GF-D8 (cell line): Measurements from ENCODE around the gene USP47.
A peak's percentile ranks its signal among the peaks of the same experiment; 100 is the strongest.
"Not testable (repeated sequence)": the region's sequence is repeated elsewhere in the genome, so short reads cannot be mapped to it uniquely, and the experiment has no call there.

Source experiments
- DNase-seq: peaks from one replicate; lab custom pipeline; 2025; lab: John Stamatoyannopoulos, UW

The USP47 gene

DNA sequence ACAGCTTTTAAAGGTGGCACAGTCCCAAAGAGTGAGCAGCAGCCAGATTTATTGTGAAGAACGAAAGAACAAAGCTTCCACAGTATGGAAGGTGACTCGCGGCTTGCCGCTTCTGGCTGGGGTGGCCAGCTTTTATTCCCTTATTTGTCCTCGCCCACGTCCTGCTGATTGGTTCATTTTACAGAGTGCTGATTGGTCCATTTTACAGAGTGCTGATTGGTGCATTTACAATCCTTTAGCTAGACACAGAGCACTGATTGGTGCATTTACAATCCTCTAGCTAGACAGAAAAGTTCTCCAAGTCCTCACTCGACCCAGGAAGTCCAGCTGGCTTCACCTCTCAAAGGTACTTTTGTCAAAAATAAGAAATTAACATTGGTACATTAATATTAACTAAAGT lies 10.4 kb upstream of the USP47 start:
- not testable (repeated sequence) for DNase-seq

DNA sequence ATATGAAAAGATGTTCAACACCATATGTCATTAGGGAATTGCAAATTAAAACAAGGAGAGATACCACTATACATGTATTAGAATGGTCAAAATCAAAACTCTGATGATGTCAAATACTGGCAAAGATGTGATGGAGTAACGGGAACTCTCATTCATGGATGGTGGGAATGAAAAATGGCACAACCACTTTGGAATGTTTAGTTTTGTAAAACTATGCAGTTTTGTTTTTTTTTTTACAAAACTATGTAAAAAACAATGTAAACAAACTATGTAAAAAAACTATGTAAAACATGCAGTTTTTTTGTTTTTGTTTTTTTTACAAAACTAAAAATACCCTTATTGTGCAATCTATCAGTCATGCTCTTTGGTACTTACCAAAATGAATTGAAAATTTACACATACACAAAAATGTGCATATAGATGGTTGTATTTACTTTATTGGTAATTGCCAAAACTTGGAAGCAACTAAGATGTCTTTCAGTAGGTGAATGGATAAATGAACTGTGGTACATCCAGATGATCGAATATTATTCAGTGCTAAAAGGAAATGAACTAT lies 5.0 kb upstream of the USP47 start:
- no peak for DNase-seq

DNA sequence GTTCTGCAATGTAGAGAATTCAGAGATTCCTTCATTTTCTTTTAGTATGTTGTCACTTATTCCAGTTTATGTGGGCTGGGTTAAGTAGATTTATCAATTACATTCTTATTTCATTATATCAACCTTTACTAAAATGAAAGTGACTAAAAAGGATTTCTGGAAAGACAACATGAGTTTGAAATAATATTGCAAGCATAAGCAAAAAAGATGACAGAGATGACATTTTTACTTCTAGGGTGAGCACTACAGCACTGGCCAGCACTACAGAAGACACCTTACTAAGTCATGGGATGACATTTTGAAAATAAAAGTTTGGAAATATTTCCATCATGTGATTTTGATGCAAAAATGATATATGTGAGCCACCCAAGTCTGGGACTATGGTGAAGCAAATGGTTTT lies 2.1 kb upstream of the USP47 start:
- no peak for DNase-seq

DNA sequence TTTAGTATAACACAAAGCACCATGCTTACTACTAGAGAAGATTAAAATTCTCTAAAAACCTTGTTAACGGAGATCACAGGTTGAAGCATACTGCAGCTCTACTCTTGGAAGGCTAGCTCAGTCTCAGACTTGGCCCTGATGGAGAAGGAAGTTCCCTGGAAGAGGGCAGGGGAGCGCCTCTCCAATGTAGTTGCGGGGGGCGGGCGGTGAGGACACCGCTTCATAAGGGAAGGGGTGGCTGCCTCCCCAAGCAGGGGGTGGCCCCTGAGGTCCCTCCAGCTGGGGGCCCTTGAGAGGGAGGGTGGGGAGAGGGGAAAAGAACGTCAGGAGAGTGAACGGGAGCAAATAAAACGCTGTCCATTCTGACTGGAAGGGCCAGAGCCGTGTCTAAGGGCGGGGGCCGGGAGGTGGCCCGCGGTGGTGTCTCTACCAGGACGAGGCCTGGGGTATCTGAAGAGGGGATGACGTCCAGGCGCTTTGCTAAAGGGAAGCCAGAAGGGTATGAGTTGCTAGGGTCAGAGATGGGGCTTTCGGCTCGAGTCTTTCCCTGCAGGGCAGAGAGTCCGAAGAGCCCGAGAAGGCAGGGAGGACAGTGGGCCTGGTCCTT lies 553 bp upstream of the USP47 start:
- DNase-seq, result no peak

DNA sequence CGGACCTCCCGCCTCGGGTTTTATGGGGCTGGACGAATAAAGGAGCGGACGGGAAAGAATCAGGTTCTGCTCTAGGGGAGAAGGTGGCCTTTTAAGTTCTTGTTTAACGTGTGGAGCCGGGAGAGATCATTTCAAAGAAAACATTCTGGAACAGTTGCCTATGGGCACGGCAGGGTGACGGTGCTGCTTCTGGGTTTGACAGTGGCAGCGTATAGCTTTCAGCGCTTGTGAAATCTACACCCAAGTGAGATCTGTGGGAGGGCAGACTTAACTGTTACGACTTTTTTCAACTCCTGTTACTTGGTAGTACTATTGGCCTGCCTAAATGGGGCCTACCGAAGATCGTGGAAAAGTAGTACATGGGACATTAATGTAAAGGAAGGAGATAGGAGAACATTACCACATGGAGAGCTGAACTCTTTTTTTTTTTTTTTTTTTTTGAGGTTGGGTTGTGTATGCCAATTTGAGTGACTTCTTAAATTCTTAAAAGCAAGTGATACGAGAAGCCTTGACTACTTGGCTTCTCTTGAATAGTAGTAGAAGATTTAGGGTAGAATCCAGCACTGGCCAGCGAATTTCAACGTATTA lies 743 bp downstream of the USP47 start:
- DNase-seq, result peak; percentile 63

DNA sequence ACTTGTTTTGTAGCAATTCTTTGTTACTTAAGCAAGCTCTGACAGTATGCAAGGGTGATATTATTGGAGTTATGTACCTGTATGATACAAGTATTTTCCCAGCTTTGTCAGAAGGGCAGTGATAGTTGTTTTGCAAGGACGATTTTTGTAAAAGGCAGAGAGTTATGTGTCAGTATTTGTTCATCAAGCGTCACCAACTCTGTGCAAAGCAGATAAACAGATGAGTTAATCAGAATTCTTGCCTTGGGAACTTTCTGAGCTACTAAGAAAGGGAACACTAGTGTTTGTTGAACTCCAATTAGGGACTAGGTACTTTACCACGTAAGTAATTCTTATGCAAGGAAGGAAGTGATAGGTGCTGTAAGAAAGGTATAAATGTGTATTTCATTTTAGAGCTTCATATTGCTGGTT lies 1.4 kb downstream of the USP47 start:
- no peak for DNase-seq

DNA sequence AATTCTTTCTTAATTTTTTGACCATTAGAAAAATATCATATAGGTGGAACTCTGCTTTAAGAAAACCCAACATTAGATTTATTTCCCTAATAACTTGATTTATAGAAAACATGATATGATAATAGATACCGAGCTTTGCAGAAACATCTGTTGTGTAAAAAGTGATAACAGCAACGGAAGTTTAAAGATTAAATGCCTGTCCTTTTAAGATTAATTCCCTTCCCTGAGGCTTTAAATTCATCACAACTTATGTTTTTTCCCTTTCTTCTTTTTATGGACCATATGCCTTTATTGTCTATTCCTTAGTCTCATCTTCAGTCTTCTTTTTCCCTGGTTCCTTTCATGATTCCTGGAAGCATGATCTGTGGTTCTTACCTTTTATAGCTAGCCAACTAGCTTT lies 1.9 kb downstream of the USP47 start:
- no peak for DNase-seq

DNA sequence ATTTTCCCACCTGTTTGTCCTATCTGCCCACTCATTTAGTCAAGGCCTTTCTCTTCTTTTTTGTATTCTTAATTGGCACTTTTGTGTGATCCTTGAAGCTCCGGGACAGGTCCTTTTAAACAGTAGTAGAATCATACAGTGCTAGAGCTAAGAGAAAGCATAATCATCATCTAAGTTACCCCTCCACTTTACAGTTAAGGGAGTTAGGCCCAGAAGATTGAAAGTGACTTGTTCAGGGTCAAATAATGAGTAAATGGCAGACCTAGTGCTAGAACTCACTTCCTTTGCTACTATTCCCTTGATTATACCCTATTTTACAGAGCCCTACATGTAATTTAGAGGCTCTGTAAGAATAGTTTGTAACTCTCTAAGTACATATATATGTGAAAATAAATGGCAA lies 2.5 kb downstream of the USP47 start:
- DNase-seq, result no peak

DNA sequence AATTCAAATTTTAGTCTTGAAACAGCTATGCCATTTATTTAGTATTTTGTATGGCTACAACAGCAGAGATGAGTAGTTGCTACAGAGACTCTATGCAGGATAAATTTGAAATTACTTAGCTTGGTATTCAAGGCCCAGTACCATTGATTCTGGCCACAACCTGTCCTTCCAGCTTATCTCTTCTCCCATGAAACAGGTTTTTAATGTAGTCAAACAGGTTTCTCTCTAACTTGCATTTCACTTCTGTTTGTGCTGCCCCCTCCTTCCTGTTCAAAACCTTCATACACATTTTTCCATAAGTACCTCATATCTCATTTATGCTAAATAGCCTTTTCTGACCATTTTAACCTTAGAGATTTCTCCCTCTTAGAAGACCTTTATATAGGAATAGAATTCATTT lies 3.3 kb downstream of the USP47 start:
- DNase-seq, result no peak

DNA sequence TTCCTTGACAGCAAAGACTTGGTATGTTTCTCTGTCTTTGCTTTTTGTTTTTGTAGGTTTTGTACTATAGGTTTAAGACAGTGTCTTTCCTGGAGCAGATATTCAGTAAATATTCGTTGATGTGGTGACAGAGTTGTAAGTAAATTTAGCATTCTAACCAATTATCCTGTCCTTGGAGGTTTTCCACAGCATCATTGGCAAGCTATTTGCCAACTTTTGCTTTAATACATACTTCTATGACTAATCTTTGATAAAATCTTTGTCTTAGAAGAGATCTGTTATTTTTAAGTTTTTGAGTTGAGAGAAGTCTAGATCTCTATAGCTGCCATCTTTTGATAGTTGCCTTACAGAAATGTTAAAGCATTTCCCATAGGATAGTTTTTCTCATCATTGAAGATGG lies 3.8 kb downstream of the USP47 start:
- DNase-seq, result no peak

DNA sequence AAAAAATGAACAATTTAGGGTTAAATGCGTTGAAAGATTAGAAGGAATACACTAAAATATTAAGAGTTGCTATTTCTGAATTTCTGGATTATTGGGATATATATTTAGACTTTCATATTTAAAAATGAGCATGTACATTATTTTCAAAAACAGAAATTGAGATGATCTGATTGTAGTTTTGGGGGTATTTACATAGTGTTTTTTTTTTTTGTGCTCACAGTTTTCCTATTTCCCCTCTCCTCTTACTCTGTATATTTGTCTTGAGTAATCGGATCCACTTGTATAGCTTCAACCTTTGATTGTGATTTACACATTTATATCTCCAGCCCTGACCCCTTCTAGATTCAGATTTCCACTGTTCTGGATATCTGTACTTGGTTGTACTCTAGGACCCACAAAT lies 5.3 kb downstream of the USP47 start:
- DNase-seq, result no peak

DNA sequence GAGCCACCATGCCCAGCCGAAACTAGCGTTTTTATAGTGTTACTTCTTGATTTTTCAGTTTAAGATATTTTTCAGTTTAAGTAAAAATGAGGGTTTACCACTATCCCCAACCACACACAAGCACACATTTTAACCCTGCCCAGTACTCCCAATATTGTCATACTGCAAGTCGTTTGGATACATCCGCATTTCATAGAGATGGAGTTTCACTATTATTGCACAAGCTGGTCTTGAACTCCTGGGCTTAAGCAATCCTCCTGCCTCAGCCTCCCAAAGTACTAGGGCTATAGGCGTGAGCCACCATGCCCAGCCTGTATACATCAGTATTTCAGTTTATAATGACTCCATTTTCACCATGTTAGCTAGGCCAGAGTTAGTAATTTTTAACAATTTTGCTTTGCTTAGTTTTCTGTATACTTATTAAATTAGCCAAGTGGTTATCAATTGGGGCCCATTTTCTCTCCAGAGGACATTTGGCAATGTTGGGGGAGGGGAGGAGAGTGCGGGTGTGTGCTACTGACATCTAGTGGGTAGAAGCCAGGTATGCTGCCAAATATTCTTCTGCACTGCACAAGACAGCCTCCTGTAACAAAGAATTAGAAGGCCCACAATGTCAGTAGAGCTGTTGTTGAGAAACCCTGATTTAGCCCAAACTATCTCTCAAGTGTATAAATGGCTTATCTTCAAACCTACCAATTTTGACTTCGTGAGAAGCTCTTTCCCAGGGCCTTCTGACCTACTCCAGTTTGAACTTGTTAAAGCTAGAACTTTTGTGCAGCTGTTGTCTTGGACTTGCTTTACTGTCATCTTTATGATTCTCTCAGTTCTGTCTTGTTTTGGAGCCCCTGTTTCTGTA lies 7.3 kb downstream of the USP47 start:
- no peak for DNase-seq

DNA sequence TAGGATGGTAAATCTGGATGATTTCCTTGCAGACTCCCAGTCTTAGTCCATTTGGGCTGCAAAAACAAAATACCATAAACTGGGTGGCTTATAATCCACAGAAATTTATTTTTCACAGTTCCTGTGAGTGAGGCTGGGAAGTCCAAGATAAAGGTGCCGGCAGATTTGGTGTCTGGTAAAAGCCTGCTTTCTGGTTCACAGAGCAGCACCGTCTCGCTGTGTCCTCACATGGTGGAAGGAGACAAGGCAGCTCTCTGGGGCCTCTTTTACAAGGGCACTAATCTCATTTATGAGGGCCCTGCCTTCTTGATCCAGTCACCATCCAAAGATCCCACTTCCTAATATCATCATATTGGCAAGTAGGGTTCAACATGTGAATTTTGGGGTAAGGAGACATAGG lies 8.9 kb downstream of the USP47 start:
- DNase-seq, result no peak

DNA sequence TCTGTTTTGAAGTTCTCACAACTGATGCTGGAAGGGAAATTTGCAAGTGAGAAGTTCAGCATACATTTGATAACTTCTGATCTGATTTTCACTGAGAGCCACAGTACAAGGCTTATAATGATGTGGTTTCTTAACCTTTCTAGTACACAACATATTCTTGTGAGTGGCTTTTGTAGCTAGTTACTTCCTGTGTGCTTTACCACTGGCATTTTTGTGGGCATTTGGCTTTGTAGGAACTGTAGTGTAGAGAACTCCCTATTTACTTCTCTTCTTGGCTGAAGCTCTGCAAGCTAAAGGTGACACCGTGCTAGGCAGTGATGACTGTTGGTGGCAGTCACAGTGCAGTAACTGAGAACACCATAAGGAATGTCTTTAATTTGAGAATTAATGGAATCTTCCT lies 14.9 kb downstream of the USP47 start:
- peak; percentile 15 for DNase-seq

DNA sequence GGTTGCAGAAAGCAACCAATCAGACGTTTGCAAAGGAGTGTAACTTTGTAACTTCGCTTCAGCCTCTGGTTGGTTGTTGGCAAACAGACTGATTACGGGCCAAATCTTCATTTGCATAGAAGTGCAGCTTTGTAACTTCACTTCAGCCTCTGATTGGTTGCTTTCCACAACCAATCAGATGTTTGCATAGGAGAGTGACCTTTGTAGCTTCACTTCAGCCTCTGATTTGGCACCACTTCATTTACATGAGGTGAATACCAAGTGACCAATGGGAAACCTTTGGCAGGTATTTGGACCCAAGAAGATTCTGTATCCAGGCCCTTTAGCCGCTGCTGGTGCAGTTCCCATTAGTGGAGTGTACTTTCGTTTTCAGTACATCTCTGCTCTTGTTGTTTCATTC lies 16.0 kb downstream of the USP47 start:
- DNase-seq, result no peak

DNA sequence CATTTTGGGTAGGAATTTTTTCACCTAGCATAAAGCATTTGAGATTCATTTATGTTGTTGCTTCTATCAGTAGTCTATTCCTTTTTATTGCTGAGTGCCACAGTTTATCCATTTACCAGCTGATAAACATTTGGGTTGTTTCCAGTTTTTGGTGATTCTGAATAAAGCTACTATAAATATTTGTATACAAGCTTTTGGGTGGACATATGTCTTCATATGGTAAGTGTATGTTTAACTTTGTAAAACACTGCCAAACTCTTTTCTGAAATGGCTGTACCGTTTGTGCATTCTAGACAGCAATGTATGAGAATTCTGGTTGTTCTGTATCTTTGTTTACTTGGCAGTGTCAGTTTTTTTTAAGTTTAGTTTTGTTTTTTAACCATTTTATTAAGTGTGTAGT lies 16.9 kb downstream of the USP47 start:
- no peak for DNase-seq

DNA sequence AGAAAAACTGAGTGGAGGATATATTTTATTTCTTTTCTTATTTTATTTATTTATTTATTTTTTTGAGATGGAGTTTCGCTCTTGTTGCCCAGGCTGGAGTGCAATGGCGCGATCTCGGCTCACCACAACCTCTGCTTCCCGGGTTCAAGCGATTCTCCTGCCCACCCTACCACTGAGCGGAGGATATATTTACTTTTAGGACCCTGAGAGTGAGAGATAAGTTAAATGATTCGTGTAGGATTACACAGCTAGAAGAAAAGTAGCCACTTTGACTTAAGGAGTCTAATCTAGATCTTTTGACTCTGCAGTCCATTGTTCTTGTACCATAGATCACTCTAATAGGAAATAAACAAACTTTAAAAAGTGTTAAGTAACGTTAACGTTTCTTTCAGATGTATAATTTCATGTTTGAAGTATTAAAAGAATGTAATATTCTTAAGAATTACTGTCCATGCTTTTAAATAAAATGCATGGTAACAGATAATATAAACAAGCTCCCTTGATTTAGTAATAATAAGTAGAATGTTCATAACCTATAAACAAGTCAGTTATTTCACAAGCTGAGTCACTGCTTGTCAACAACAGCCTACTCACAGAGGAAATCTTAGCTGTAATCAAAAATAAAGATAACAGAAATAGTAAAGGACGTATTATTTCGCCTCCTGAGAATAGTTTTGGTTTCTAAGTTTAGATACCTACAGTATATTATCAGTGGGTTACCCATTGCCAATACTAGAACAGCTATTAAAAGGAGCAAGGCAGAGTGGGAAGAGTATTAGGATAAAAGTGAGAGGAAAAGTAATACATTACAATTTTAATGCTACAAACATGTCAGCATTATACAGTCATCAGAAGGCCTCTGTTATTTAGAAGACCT lies 18.6 kb downstream of the USP47 start:
- DNase-seq, result no peak

DNA sequence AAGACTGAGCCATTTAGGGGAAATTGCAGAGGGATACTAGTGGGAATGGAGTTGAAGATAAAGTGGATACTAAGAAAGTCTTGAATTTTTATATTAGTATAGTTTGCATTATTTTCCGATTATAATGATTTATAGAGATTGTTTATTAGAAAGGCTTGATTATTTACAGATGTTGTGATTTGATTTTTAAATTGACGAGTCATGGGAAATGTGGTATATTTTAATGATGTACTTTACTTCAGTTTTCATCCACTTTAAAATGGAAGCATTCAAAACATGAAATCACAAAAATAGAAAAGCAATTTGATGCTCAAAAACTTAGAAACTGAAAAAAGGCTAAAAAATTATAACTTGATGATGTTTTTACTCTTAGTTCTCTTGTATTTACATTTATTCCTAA lies 21.2 kb downstream of the USP47 start:
- DNase-seq, result no peak

DNA sequence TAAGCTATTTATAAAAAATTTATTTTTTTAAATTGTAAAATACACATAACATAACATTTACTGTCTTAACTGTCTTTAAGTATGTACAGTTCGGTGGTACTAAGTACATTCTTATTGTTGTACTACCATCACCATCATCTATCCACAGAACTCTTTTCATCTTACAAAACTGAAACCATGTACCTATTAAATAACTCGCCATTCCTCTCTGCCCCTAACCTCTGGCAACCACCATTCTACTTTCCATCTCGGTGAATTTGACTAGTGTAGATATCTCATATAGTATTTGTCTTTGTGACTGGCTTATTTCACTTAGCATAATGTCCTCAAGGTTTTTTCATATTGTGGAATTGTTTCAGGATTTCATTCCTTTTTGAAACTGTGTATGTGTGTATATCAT lies 22.6 kb downstream of the USP47 start:
- no peak for DNase-seq

DNA sequence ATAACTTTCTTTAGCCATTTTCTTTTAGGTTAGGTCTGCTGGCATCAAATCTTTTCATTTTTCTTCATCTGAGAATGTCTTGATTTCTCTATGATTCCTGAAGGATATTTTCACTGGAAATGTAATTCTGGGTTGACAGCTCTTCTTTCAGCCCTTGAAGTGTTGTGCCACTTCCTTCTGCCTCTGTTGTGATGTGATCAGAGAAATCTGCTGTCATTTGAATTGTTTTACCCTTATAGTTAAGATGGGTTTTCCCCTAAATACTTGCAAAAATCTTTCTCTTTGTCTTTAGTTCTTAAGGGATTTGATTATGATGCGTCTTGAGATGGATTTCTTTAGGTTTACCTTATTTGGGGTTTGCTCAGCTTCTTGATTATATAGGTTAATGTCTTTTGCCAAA lies 23.0 kb downstream of the USP47 start:
- DNase-seq, result no peak

DNA sequence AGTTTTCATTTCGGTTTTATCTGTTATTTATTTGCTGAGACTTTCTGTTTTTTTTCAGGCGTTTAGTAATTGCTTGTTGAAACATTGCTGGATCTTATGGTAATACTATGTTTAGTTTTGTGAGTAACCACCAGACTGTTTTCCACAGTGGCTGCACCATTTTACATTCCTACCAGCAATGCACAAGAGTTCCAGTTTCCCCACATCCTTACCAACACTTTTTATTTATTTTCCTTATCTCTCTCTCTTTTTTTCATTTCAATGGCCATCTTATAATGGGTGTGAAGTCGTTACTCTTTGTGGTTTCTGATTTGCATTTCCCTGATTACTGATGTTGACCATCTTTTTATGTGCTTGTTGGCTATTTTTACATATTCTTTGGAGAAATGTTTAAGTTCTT lies 23.7 kb downstream of the USP47 start:
- no peak for DNase-seq

DNA sequence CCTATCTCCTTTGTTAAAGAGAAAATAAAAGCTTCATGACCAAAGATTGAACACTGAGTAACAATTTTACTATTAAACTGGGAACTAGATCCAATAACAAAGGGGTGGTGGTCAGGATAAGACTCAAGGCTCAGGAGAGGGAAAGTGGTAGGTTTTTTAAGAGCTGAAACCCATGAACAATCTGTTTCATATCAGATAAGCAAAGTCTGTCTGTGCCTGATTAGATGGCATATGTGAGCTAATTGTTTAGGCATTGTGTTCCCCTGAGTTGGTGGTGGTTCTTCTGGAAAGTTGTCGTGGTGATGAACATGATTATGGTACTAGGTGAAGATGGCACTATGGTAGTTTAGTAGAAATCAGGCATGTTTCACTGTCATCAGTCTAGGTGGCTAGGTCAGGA lies 24.4 kb downstream of the USP47 start:
- DNase-seq, result no peak
